ENCODE results near the gene UBE2E3. TPM values are rescaled to one million over a fixed set of nuclear protein-coding genes. Genes with fewer than 3 reads are reported as not detected.
A peak's percentile ranks its signal among the peaks of the same experiment; 100 is the strongest.
"Not testable (repeated sequence)": the region's sequence is repeated elsewhere in the genome, so short reads cannot be mapped to it uniquely, and the experiment has no call there.

UBE2E3 gene
- polyA plus RNA-seq: 77.2 TPM
- long read RNA-seq, donor 1, transcript UBE2E3-202 (6 exons, 1,570 nt): major isoform, 21 of 26 reads
- long read RNA-seq, donor 1, partial matches to known transcripts: 5 of 26 reads
- long read RNA-seq, donor 1, other reads (novel, unspliced or antisense): 0 of 26 reads
- long read RNA-seq, donor 2, transcript UBE2E3-202 (6 exons, 1,570 nt): major isoform, 42 of 59 reads
- long read RNA-seq, donor 2, partial matches to known transcripts: 16 of 59 reads
- long read RNA-seq, donor 2, other reads (novel, unspliced or antisense): 0 of 59 reads
- long read RNA-seq, donor 3: 0 reads
- long read RNA-seq, donor 4, transcript UBE2E3-202 (6 exons, 1,570 nt): major isoform, 7 of 7 reads
- long read RNA-seq, donor 4, partial matches to known transcripts: 0 of 7 reads
- long read RNA-seq, donor 4, other reads (novel, unspliced or antisense): 0 of 7 reads
- long read RNA-seq, donor 5, transcript UBE2E3-202 (6 exons, 1,570 nt): major isoform, 18 of 20 reads
- long read RNA-seq, donor 5, partial matches to known transcripts: 0 of 20 reads
- long read RNA-seq, donor 5, other reads (novel, unspliced or antisense): 0 of 20 reads
- long read RNA-seq, donor 6, transcript UBE2E3-202 (6 exons, 1,570 nt): major isoform, 35 of 45 reads
- long read RNA-seq, donor 6, partial matches to known transcripts: 9 of 45 reads
- long read RNA-seq, donor 6, other reads (novel, unspliced or antisense): 0 of 45 reads
- long read RNA-seq, donor 7, transcript UBE2E3-202 (6 exons, 1,570 nt): major isoform, 20 of 39 reads
- long read RNA-seq, donor 7, partial matches to known transcripts: 11 of 39 reads
- long read RNA-seq, donor 7, other reads (novel, unspliced or antisense): 6 of 39 reads
- long read RNA-seq, donor 8, transcript UBE2E3-202 (6 exons, 1,570 nt): major isoform, 40 of 75 reads
- long read RNA-seq, donor 8, partial matches to known transcripts: 34 of 75 reads
- long read RNA-seq, donor 8, other reads (novel, unspliced or antisense): 0 of 75 reads
- long read RNA-seq, donor 9, transcript UBE2E3-202 (6 exons, 1,570 nt): major isoform, 23 of 37 reads
- long read RNA-seq, donor 9, partial matches to known transcripts: 12 of 37 reads
- long read RNA-seq, donor 9, other reads (novel, unspliced or antisense): 0 of 37 reads
- long read RNA-seq, donor 10, transcript UBE2E3-202 (6 exons, 1,570 nt): major isoform, 36 of 47 reads
- long read RNA-seq, donor 10, partial matches to known transcripts: 11 of 47 reads
- long read RNA-seq, donor 10, other reads (novel, unspliced or antisense): 0 of 47 reads
- long read RNA-seq, donor 11, transcript UBE2E3-202 (6 exons, 1,570 nt): major isoform, 28 of 42 reads
- long read RNA-seq, donor 11, partial matches to known transcripts: 11 of 42 reads
- long read RNA-seq, donor 11, other reads (novel, unspliced or antisense): 0 of 42 reads

DNA sequence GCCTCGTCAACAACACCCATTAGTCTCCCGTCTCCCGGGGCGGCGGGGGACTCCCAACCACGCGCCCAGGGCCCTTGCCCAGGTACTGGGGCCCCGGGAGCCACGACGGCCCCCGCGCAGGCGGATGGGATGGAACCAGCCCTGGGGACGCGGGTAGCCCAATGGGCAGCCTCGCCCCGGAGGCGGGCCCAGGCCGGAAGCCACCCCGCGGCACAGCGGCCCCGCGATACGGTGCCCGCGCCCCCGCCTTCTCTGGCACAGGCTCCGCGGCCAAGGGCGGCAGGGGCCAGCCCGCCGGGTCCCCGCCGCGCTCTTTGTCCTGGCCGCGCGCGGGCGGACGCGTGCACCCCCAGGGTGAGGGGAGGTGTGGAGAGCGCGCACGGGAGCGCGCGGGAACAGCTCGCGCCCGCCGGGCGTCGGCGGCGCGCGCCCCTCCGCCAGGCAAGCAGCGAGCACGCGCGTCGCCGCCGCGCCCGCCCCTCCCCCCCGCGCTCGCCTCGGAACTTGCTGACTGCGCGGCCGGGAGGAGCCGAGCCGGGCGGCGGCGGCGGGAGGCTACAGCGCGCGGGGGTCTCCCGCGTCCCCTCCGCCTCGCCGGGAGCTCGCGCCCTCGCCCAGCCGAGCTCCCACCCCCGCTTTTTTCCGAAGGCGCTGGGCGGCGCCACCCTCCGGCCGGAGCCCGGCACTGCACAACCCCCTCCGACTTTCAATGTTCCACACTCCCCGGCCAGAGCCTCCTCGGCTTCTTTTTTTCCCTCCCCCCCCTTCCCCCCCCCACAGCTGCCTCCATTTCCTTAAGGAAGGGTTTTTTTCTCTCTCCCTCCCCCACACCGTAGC, at the start of gene UBE2E3:
Gene UBE2E3, plus strand, starts transcription at position 500 of the 837 bp plus-strand sequence. CDS start 1,438 bp downstream, outside the sequence.
- H3K4me1 ChIP-seq (ENCODE audit: control insufficient read depth, insufficient read depth, low read length): no peaks in the 10 kb centered on the region
- DNase-seq: peak; percentile 85 to 90
- no peaks in the 10 kb centered on the region for H3K9me3 ChIP-seq (ENCODE audit: control insufficient read depth, low read depth, low read length)
- H3K36me3 ChIP-seq (ENCODE audit: control insufficient read depth, insufficient read depth, low read length): peaks cover 2% of the 10 kb centered on the region
- peak within 1 kb of the TSS; percentile 46 for H3K27ac ChIP-seq (ENCODE audit: low read length)
- peak within 1 kb of the TSS; percentile 74 for H3K4me3 ChIP-seq (ENCODE audit: low read length)
- no peaks in the 10 kb centered on the region for H3K27me3 ChIP-seq (ENCODE audit: control insufficient read depth, insufficient read depth, low read length)
- no CpG with 5 or more reads among the region's 106 CpGs for WGBS (ENCODE audit: insufficient coverage, low lambda C conversion rate)

DNA sequence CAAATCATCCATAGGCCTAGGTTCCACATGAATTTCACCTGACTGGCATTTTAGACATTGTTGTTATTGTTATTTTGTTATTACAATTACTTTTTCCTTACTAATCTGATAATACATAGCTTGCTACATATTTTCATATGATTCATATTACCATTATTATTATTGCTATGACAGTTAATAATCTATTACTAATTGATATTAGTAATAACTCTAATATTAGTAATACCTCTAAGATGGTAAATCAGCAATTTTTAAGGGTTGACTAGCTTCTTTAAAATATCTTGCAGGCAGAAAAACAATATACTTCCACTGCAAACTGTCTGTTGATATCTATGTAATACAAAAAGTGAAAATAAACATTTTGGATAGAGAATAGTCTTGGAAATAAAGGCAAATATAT, 48.6 kb upstream of the UBE2E3 start:
- no peaks in the 10 kb centered on the region for H3K9me3 ChIP-seq (ENCODE audit: control insufficient read depth, low read depth, low read length)

DNA sequence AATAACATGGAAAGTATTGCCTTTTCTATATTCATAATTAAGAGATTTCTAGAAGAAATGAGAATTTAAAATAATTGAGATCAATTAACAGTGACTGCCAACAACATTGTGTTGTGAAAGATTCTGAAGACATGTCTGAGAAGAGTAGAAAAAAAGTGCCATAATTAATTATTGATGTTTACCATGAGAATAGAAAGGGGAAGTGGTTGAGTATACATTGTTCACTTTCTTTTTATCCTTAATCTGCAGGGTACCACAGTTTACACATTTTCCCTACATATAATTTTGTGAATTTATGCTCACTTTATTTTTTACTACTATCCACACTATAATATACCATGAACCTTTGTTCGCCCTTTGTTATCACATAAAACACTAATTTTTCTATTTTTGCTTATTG, 47.1 kb upstream of the UBE2E3 start:
- no peak for DNase-seq
- 100% methylated on average over 1 of the region's 1 CpG for WGBS (ENCODE audit: insufficient coverage, low lambda C conversion rate)
- Histone ChIP-seq H3K27me3 (ENCODE audit: control insufficient read depth, insufficient read depth, low read length) (no peaks in the 10 kb centered on the region), H3K27ac (ENCODE audit: low read length) (no peak overlapping the region), H3K36me3 (ENCODE audit: control insufficient read depth, insufficient read depth, low read length) (no peaks in the 10 kb centered on the region), H3K4me1 (ENCODE audit: control insufficient read depth, insufficient read depth, low read length) (no peaks in the 10 kb centered on the region), H3K4me3 (ENCODE audit: low read length) (no peak overlapping the region), H3K9me3 (ENCODE audit: control insufficient read depth, low read depth, low read length) (no peaks in the 10 kb centered on the region)

More for the DNA sequence above, 48.6 kb upstream of the UBE2E3 start:
- DNase-seq: no peak
- H3K36me3 ChIP-seq (ENCODE audit: control insufficient read depth, insufficient read depth, low read length): no peaks in the 10 kb centered on the region
- no peaks in the 10 kb centered on the region for H3K4me1 ChIP-seq (ENCODE audit: control insufficient read depth, insufficient read depth, low read length)
- no peak overlapping the region for H3K4me3 ChIP-seq (ENCODE audit: low read length)
- no peaks in the 10 kb centered on the region for H3K27me3 ChIP-seq (ENCODE audit: control insufficient read depth, insufficient read depth, low read length)
- no peak overlapping the region for H3K27ac ChIP-seq (ENCODE audit: low read length)

DNA sequence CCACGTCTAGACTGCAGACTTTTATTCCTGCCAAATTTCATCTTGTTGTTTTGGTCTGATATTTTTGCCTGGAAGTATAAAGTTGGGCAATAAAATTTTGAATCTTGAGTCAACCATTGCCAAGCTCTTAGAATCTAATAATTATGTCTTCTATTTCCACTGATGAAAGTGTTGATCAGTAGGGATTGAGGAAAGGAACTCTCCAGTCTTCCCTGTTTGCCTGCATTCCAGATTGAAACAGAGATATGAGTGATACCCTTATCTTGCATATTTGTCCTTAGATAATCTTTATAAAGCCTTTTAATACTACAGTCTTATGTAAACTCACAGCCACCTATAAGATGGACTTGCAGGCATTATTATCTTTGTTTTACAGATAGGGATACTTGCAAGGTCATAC, 45.5 kb upstream of the UBE2E3 start:
- Histone ChIP-seq H3K36me3 (ENCODE audit: control insufficient read depth, insufficient read depth, low read length) (no peaks in the 10 kb centered on the region), H3K27ac (ENCODE audit: low read length) (no peak overlapping the region), H3K27me3 (ENCODE audit: control insufficient read depth, insufficient read depth, low read length) (no peaks in the 10 kb centered on the region), H3K4me3 (ENCODE audit: low read length) (no peak overlapping the region), H3K9me3 (ENCODE audit: control insufficient read depth, low read depth, low read length) (no peaks in the 10 kb centered on the region), H3K4me1 (ENCODE audit: control insufficient read depth, insufficient read depth, low read length) (no peaks in the 10 kb centered on the region)
- WGBS (ENCODE audit: insufficient coverage, low lambda C conversion rate): 17% methylated on average over 1 of the region's 1 CpG
- DNase-seq: no peak

DNA sequence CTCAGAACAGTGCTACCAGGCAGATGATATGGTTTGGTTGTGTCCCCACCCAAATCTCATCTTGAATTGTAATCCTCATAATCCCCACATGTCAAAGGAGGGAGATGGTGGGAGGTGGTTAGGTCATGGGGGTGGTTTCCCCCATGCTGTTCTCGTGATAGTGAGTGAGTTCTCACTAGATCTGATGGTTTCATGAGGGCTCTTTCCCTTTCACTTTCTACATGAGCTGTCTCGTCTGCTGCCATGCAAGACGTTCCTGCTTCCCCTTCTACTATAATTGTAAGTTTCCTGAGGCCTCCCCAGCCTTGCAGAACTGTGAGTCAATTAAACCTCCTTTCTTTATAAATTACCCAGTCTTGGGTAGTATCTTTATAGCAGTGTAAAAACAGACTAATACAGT, 42.9 kb upstream of the UBE2E3 start:
- not testable (repeated sequence) for H3K27ac ChIP-seq (ENCODE audit: low read length); H3K9me3 ChIP-seq (ENCODE audit: control insufficient read depth, low read depth, low read length); H3K36me3 ChIP-seq (ENCODE audit: control insufficient read depth, insufficient read depth, low read length); H3K27me3 ChIP-seq (ENCODE audit: control insufficient read depth, insufficient read depth, low read length); H3K4me3 ChIP-seq (ENCODE audit: low read length); H3K4me1 ChIP-seq (ENCODE audit: control insufficient read depth, insufficient read depth, low read length); DNase-seq
- 83% methylated on average over 1 of the region's 3 CpGs for WGBS (ENCODE audit: insufficient coverage, low lambda C conversion rate)

DNA sequence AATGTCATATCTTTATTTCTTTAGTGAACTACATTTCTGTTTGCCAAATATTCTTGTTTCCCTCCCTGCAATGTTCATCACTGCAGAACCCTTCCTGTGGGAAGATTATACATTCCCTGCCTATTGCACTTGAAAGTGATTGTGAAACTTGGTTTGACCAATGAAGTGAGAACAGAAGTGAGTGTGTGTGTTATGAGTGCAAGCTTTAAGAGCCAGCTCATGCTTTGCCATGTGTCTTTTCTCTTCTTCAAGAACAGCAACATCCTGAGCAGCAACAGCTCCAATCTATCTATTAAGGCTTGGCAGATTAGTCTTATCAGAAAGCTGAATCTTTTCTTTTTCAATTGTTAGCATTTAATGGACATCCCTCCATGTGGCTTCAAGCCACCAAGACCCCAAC, 42.0 kb upstream of the UBE2E3 start:
- no peak overlapping the region for H3K4me3 ChIP-seq (ENCODE audit: low read length)
- H3K27ac ChIP-seq (ENCODE audit: low read length): no peak overlapping the region
- DNase-seq: no peak
- no peaks in the 10 kb centered on the region for H3K36me3 ChIP-seq (ENCODE audit: control insufficient read depth, insufficient read depth, low read length)
- H3K27me3 ChIP-seq (ENCODE audit: control insufficient read depth, insufficient read depth, low read length): no peaks in the 10 kb centered on the region
- H3K4me1 ChIP-seq (ENCODE audit: control insufficient read depth, insufficient read depth, low read length): no peaks in the 10 kb centered on the region
- no peaks in the 10 kb centered on the region for H3K9me3 ChIP-seq (ENCODE audit: control insufficient read depth, low read depth, low read length)

DNA sequence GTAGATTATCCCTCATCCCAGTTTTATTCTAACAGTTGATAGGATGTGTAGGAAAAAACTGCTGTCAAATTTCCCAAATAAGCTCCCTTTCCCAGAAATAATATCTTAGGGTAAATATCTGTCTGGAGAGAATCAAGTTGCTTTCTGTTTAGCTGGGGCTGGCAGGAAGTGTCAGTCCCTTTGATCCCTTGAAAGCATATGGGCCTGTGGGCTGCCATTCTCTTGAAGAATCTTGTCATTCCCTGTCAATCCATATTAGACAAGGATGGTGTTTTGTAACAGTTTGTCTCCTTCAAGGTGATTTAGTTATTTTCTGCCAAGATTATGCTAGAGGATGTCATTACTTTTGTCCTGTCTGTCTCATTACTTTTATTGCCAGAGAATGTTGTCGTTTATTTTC, 37.1 kb upstream of the UBE2E3 start:
- H3K4me3 ChIP-seq (ENCODE audit: low read length): no peak overlapping the region
- 73% methylated on average over 1 of the region's 1 CpG for WGBS (ENCODE audit: insufficient coverage, low lambda C conversion rate)
- no peaks in the 10 kb centered on the region for H3K27me3 ChIP-seq (ENCODE audit: control insufficient read depth, insufficient read depth, low read length)
- no peaks in the 10 kb centered on the region for H3K36me3 ChIP-seq (ENCODE audit: control insufficient read depth, insufficient read depth, low read length)
- no peak overlapping the region for H3K27ac ChIP-seq (ENCODE audit: low read length)
- DNase-seq: no peak
- no peaks in the 10 kb centered on the region for H3K4me1 ChIP-seq (ENCODE audit: control insufficient read depth, insufficient read depth, low read length)
- H3K9me3 ChIP-seq (ENCODE audit: control insufficient read depth, low read depth, low read length): no peaks in the 10 kb centered on the region

DNA sequence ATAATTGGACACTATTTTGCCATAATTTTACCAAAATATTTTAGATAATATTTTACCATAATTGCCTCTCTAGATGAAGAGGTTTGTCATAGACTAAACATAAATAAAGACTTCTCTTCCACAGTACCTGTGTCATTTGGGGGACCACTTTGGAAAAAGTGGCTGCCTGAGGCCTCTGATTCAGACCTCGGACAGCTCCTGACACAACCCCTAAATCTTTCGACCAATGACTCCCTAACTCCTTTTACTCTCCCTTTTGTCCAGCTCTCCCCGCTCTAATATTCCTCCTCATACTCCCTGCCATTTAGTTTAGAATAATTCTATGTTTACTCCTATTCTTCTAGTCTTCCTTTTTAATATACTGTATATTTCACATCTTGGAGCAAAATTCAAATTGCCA, 36.0 kb upstream of the UBE2E3 start:
- no peak for DNase-seq
- no peak overlapping the region for H3K4me3 ChIP-seq (ENCODE audit: low read length)
- H3K4me1 ChIP-seq (ENCODE audit: control insufficient read depth, insufficient read depth, low read length): no peaks in the 10 kb centered on the region
- WGBS (ENCODE audit: insufficient coverage, low lambda C conversion rate): 79% methylated on average over 2 of the region's 3 CpGs
- no peaks in the 10 kb centered on the region for H3K9me3 ChIP-seq (ENCODE audit: control insufficient read depth, low read depth, low read length)
- H3K27me3 ChIP-seq (ENCODE audit: control insufficient read depth, insufficient read depth, low read length): no peaks in the 10 kb centered on the region
- no peaks in the 10 kb centered on the region for H3K36me3 ChIP-seq (ENCODE audit: control insufficient read depth, insufficient read depth, low read length)
- H3K27ac ChIP-seq (ENCODE audit: low read length): no peak overlapping the region

DNA sequence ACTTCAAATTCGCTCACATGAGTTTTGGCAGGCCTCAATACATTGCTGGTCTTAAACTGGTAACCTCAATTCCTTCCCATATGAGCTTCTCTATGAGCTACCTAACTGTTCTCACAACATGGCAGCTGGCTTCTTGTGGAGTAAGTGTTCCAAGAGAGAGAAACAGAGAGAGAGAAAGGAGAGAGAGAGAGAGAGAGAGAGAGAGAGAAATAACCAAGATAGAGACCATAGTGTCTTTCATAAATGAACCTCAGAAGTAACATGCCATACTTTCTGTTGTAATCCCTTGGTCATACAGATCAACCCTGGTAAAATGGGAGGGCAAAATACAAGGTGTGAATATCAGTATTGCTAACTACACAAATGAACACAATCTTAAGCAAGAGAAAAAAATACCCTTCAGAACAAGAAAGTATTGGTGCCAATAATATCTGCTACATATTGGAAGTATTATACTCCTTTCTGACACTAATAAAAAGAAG, 33.2 kb upstream of the UBE2E3 start:
- WGBS (ENCODE audit: insufficient coverage, low lambda C conversion rate): no CpG with 5 or more reads among the region's 1 CpG
- no peak for DNase-seq
- no peaks in the 10 kb centered on the region for H3K27me3 ChIP-seq (ENCODE audit: control insufficient read depth, insufficient read depth, low read length)
- no peaks in the 10 kb centered on the region for H3K9me3 ChIP-seq (ENCODE audit: control insufficient read depth, low read depth, low read length)
- H3K36me3 ChIP-seq (ENCODE audit: control insufficient read depth, insufficient read depth, low read length): no peaks in the 10 kb centered on the region
- H3K4me1 ChIP-seq (ENCODE audit: control insufficient read depth, insufficient read depth, low read length): no peaks in the 10 kb centered on the region
- no peak overlapping the region for H3K4me3 ChIP-seq (ENCODE audit: low read length)
- H3K27ac ChIP-seq (ENCODE audit: low read length): no peak overlapping the region
